Stimulated activated CD8-positive, alpha-beta memory T cell treated with anti-CD3 and anti-CD28 coated beads, Interleukin-15, amount 100 ng/mL, for 4 hours (primary cell): ENCODE data around the gene FAT1.

ENCODE experiments used
- DNase-seq, 2 donors: peaks; one replicate each; pipeline ENCODE4 v3.0.0-alpha.2; 2020; ENCODE audit warnings: low read depth in 2 of 2

The FAT1 gene

GRCh38 chr4:186607490-186607889 is 116.2 kb downstream of the FAT1 start:
- DNase-seq, result no peak

GRCh38 chr4:186606591-186606992 is 117.1 kb downstream of the FAT1 start:
- DNase-seq, result no peak

GRCh38 chr4:186605261-186605865 is 118.3 kb downstream of the FAT1 start:
- no peak for DNase-seq

GRCh38 chr4:186604124-186604807 is 119.4 kb downstream of the FAT1 start:
- DNase-seq, result no peak

GRCh38 chr4:186602978-186603377 is 120.7 kb downstream of the FAT1 start:
- no peak for DNase-seq

- no peak for DNase-seq
These were observed 124.2 kb downstream of the FAT1 start for GRCh38 chr4:186599483-186599882.

- no peak for DNase-seq
These were observed 125.0 kb downstream of the FAT1 start for GRCh38 chr4:186598686-186599085.

- DNase-seq, result no peak
These were observed 126.7 kb downstream of the FAT1 start for GRCh38 chr4:186596850-186597390.

GRCh38 chr4:186596346-186596745 is 127.3 kb downstream of the FAT1 start:
- DNase-seq, result no peak

GRCh38 chr4:186593587-186593973 is 130.1 kb downstream of the FAT1 start:
- DNase-seq, result no peak

- DNase-seq, result no peak
These were observed 130.6 kb downstream of the FAT1 start for GRCh38 chr4:186592966-186593586.

- no peak for DNase-seq
These were observed 131.2 kb downstream of the FAT1 start for GRCh38 chr4:186592445-186592844.

- DNase-seq, result no peak
These were observed 132.0 kb downstream of the FAT1 start for GRCh38 chr4:186591651-186592050.

- no peak for DNase-seq
These were observed 135.2 kb downstream of the FAT1 start for GRCh38 chr4:186588503-186588902.

GRCh38 chr4:186587416-186588018 is 136.1 kb downstream of the FAT1 start:
- DNase-seq, result peak in 1 of 2 donors; percentile 24

- no peak for DNase-seq
These were observed 137.5 kb downstream of the FAT1 start for GRCh38 chr4:186586205-186586604.

GRCh38 chr4:186584912-186585311 is 138.7 kb downstream of the FAT1 start:
- DNase-seq, result no peak

GRCh38 chr4:186581421-186581820 is 142.2 kb downstream of the FAT1 start:
- DNase-seq, result no peak

GRCh38 chr4:186580669-186581068 is 143.0 kb downstream of the FAT1 start:
- DNase-seq, result no peak

- DNase-seq, result no peak
These were observed 153.3 kb downstream of the FAT1 start for GRCh38 chr4:186570193-186570996.

- DNase-seq, result no peak
These were observed 154.0 kb downstream of the FAT1 start for GRCh38 chr4:186569533-186570192.
